IMR-90 (cell line): Measurements from ENCODE around the gene HSD17B3. TPM values are rescaled to one million over a fixed set of nuclear protein-coding genes. Genes with fewer than 3 reads are reported as not detected.

ENCODE experiments used
- ATAC-seq: fragments of 200-7000 bp; cut with Tn5 transposase; 2 replicates; pipeline ENCODE4 v1.9.1; 2020; ENCODE audit warnings: low read depth, mild to moderate bottlenecking, moderate library complexity
- BruUV-seq: library from RNA; stranded (reverse); fragments of 400-500 nt; replicated peaks from 2 replicates; lab custom pipeline; 2021; lab: Mats Ljungman, UMichigan
- CTCF ChIA-PET: fragments of 300-600 bp; formaldehyde crosslinking; extraction: SDS; loops from one replicate; lab custom pipeline; 2021; ENCODE audit warnings: antibody characterized with exemption; lab: Yijun Ruan, JAX
- POLR2A ChIA-PET: fragments of 300-600 bp; sonication (Branson Sonifier 250); formaldehyde crosslinking; loops from one replicate; lab custom pipeline; 2022; ENCODE audit warnings: antibody characterized with exemption; ENCODE audit not compliant: unreplicated experiment; lab: Charles Lee
- DNase-seq: peaks from one replicate; pipeline ENCODE4 v3.0.0; 2013
- H2AFZ ChIP-seq: replicated peaks from 2 replicates; pipeline ENCODE3; 2013; ENCODE audit warnings: low read length, mild to moderate bottlenecking; ENCODE audit not compliant: poor library complexity
- H2AK5ac ChIP-seq: 2 replicates; pipeline ENCODE4 v1.6.1; 2013; ENCODE audit warnings: low read depth, low read length, inconsistent platforms
- H2AK9ac ChIP-seq: replicated peaks from 2 replicates; pipeline ENCODE3; 2013; ENCODE audit warnings: mild to moderate bottlenecking, low read depth, low read length, moderate library complexity; ENCODE audit not compliant: poor library complexity
- H2BK120ac ChIP-seq: 2 replicates; pipeline ENCODE4 v1.6.1; 2013; ENCODE audit warnings: low read depth, low read length, inconsistent platforms
- H2BK15ac ChIP-seq: 3 replicates; pipeline ENCODE4 v1.6.1; 2013; ENCODE audit warnings: low read depth, low read length, inconsistent platforms
- H2BK20ac ChIP-seq: 2 replicates; pipeline ENCODE4 v1.6.1; 2013; ENCODE audit warnings: low read depth, mild to moderate bottlenecking, inconsistent platforms, low read length, moderate library complexity
- H2BK5ac ChIP-seq: 2 replicates; pipeline ENCODE4 v1.6.1; 2013; ENCODE audit warnings: mild to moderate bottlenecking, low read depth, low read length, inconsistent platforms; ENCODE audit not compliant: poor library complexity, severe bottlenecking
- H3K14ac ChIP-seq: replicated peaks from 2 replicates; pipeline ENCODE4 v1.6.1; 2013; ENCODE audit warnings: low read depth, low read length, inconsistent platforms
- H3K18ac ChIP-seq: 2 replicates; pipeline ENCODE4 v1.6.1; 2013; ENCODE audit warnings: low read depth, low read length, control low read depth
- H3K23ac ChIP-seq: 2 replicates; pipeline ENCODE4 v1.6.1; 2013; ENCODE audit warnings: low read depth, low read length, inconsistent platforms
- H3K27ac ChIP-seq: 2 replicates; pipeline ENCODE4 v1.5.1; 2013; ENCODE audit warnings: mild to moderate bottlenecking, control low read depth, low read length; ENCODE audit not compliant: insufficient read depth
- H3K27me3 ChIP-seq: 2 replicates; pipeline ENCODE4 v1.6.1; 2013; ENCODE audit warnings: low read length; ENCODE audit not compliant: control insufficient read depth, insufficient read depth
- H3K36me3 ChIP-seq: 2 replicates; pipeline ENCODE4 v1.6.1; 2013; ENCODE audit warnings: low read length, mixed read lengths; ENCODE audit not compliant: control insufficient read depth, insufficient read depth
- H3K4ac ChIP-seq: 2 replicates; pipeline ENCODE4 v1.6.1; 2013; ENCODE audit warnings: low read depth, low read length, inconsistent platforms
- H3K4me1 ChIP-seq: 2 replicates; pipeline ENCODE4 v1.6.1; 2013; ENCODE audit warnings: low read length, mixed read lengths; ENCODE audit not compliant: control insufficient read depth, insufficient read depth
- H3K4me2 ChIP-seq: 2 replicates; pipeline ENCODE4 v1.6.1; 2013; ENCODE audit warnings: low read depth, mild to moderate bottlenecking, control low read depth, low read length, moderate library complexity
- H3K4me3 ChIP-seq: 2 replicates; pipeline ENCODE4 v1.5.1; 2013; ENCODE audit warnings: low read depth, mild to moderate bottlenecking, control low read depth, low read length, moderate library complexity; ENCODE audit not compliant: insufficient read depth
- H3K56ac ChIP-seq: 2 replicates; pipeline ENCODE4 v1.6.1; 2013; ENCODE audit warnings: low read length, inconsistent platforms; ENCODE audit not compliant: insufficient read depth; ENCODE audit errors: extremely low read depth
- H3K79me1 ChIP-seq, 2 experiments: 2 replicates each; pipeline ENCODE4 v1.6.1; 2013; ENCODE audit warnings: low read length in 2 of 2, inconsistent platforms in 1 of 2, low read depth in 1 of 2
- H3K9ac ChIP-seq: 2 replicates; pipeline ENCODE4 v1.6.1; 2013; ENCODE audit warnings: low read depth, low read length, control low read depth
- H3K9me1 ChIP-seq: 2 replicates; pipeline ENCODE4 v1.6.1; 2013; ENCODE audit warnings: low read length, inconsistent platforms; ENCODE audit not compliant: insufficient read depth
- H3K9me3 ChIP-seq: 2 replicates; pipeline ENCODE4 v1.6.1; 2013; ENCODE audit warnings: low read length; ENCODE audit not compliant: control insufficient read depth, insufficient read depth
- H4K20me1 ChIP-seq: 2 replicates; pipeline ENCODE4 v1.6.1; 2013; ENCODE audit warnings: low read length, inconsistent platforms; ENCODE audit not compliant: insufficient read depth
- H4K5ac ChIP-seq: 2 replicates; pipeline ENCODE4 v1.6.1; 2013; ENCODE audit warnings: mild to moderate bottlenecking, low read depth, low read length, control low read depth
- H4K8ac ChIP-seq, 2 experiments: 2 replicates each; pipeline ENCODE4 v1.6.1; 2013; ENCODE audit warnings: low read depth in 2 of 2, low read length in 2 of 2, control low read depth in 1 of 2, inconsistent platforms in 1 of 2
- H4K91ac ChIP-seq: 2 replicates; pipeline ENCODE4 v1.6.1; 2013; ENCODE audit warnings: low read depth, low read length, inconsistent platforms; ENCODE audit not compliant: insufficient read depth
- BHLHE40 ChIP-seq: fragments of 150-350 bp; IDR thresholded peaks from 2 replicates; pipeline ENCODE4 v1.6.1; 2016; ENCODE audit warnings: mild to moderate bottlenecking, low read depth, low read length
- CEBPB ChIP-seq: IDR thresholded peaks from 2 replicates; pipeline ENCODE4 v1.6.1; 2012; ENCODE audit warnings: low read depth, low read length, improper control_type of control experiment
- CHD1 ChIP-seq: IDR thresholded peaks from 2 replicates; pipeline ENCODE4 v1.6.1; 2012; ENCODE audit warnings: low read depth, low read length, improper control_type of control experiment
- CTCF ChIP-seq: conservative IDR thresholded peaks from 2 replicates; pipeline ENCODE4 v1.5.1; 2012; ENCODE audit warnings: mild to moderate bottlenecking, low read depth, low read length, improper control_type of control experiment
- FOS ChIP-seq: fragments of 150-350 bp; IDR thresholded peaks from 2 replicates; pipeline ENCODE4 v1.6.1; 2016; ENCODE audit warnings: low read depth, low read length
- MAFK ChIP-seq: IDR thresholded peaks from 2 replicates; pipeline ENCODE4 v1.6.1; 2012; ENCODE audit warnings: low read depth, low read length, improper control_type of control experiment
- MAZ ChIP-seq: IDR thresholded peaks from 2 replicates; pipeline ENCODE4 v1.6.1; 2012; ENCODE audit warnings: low read depth, mild to moderate bottlenecking, low read length, improper control_type of control experiment, moderate library complexity, borderline replicate concordance
- MXI1 ChIP-seq: IDR thresholded peaks from 2 replicates; pipeline ENCODE4 v1.6.1; 2012; ENCODE audit warnings: low read depth, mild to moderate bottlenecking, low read length, moderate library complexity, borderline replicate concordance
- NFE2L2 ChIP-seq: fragments of 150-350 bp; IDR thresholded peaks from 2 replicates; pipeline ENCODE4 v1.6.1; 2016; ENCODE audit warnings: low read depth, mild to moderate bottlenecking, low read length
- POLR2A ChIP-seq: IDR thresholded peaks from 2 replicates; pipeline ENCODE4 v1.6.1; 2012; ENCODE audit warnings: mild to moderate bottlenecking, low read depth, low read length
- RAD21 ChIP-seq: IDR thresholded peaks from 2 replicates; pipeline ENCODE4 v1.6.1; 2012; ENCODE audit warnings: low read length, improper control_type of control experiment
- RCOR1 ChIP-seq: IDR thresholded peaks from 2 replicates; pipeline ENCODE4 v1.6.1; 2012; ENCODE audit warnings: mild to moderate bottlenecking, low read length, improper control_type of control experiment; ENCODE audit not compliant: insufficient replicate concordance
- RFX5 ChIP-seq: IDR thresholded peaks from 2 replicates; pipeline ENCODE4 v1.8.0; 2012; ENCODE audit warnings: low read depth, mild to moderate bottlenecking, low read length, moderate library complexity
- SMC3 ChIP-seq: fragments of 150-350 bp; IDR thresholded peaks from 2 replicates; pipeline ENCODE4 v1.6.1; 2016; ENCODE audit warnings: low read depth, mild to moderate bottlenecking, antibody characterized with exemption, low read length, moderate library complexity
- WGBS, 2 experiments: methylation state at CpG; one replicate each; pipeline versions ENCODE4 v1.1.5 to v1.1.7; 2013; ENCODE audit warnings: missing lambda C conversion rate in 2 of 2; ENCODE audit not compliant: insufficient read length in 1 of 2; ENCODE audit errors: extremely low coverage in 2 of 2; 5-methylcytosine and 5-hydroxymethylcytosine counted together
- dilution Hi-C: fragments of 300-500 bp; cut with HindIII; formaldehyde crosslinking; loops from one replicate; pipeline ENCODE4 v1.14.3; 2018; ENCODE audit warnings: low sequenced_read_pairs; ENCODE audit not compliant: unreplicated experiment
- in situ Hi-C: fragments of 300-500 bp; cut with MboI; formaldehyde crosslinking; loops from 3 replicates; pipeline ENCODE4 v1.14.3; 2019; ENCODE audit warnings: low sequenced_read_pairs, inconsistent platforms, mixed read lengths
- intact Hi-C: fragments of 100-400 bp; cut with micrococcal nuclease; formaldehyde crosslinking; loops from 2 replicates; pipeline ENCODE4 v1.10.0; 2022
- polyA plus RNA-seq, 3 experiments: library from polyadenylated mRNA; depleted of rRNA; stranded (reverse); fragments of >200 nt; gene quantifications; 2 replicates each; pipeline ENCODE4 v1.2.3, GENCODE V29; 2012; ENCODE audit warnings: low replicate concordance in 1 of 3
- total RNA-seq: library from RNA; depleted of rRNA; stranded (reverse); fragments of >200 nt; gene quantifications from 2 replicates; pipeline ENCODE4 v1.2.3, GENCODE V29; 2012
- TF ChIP-seq, protein P1 (sequence below): fragments of 150-350 bp; IDR thresholded peaks from 2 replicates; pipeline ENCODE4 v1.6.1; 2017; ENCODE audit warnings: mild to moderate bottlenecking, antibody characterized with exemption, low read length, low read depth
- TF ChIP-seq, protein P2 (sequence below): fragments of 150-350 bp; IDR thresholded peaks from 2 replicates; pipeline ENCODE4 v1.6.1; 2016; ENCODE audit warnings: low read depth, mild to moderate bottlenecking, low read length, moderate library complexity, borderline replicate concordance

Gene HSD17B3
- total and polyA plus RNA-seq, 2 of the 4 experiments (the other 2 are of a cell fraction): 0.18 TPM; not detected in 1

GRCh38 chr9:96289392-96289791 lies 12.6 kb downstream of the HSD17B3 start:
- CTCF ChIA-PET: no interaction called here
- H2AK9ac ChIP-seq: no peak overlapping the region
- H2BK15ac ChIP-seq: no peak overlapping the region
- ATAC-seq (no peak), DNase-seq (no peak)
- peaks cover 2% of the 10 kb centered on the region; the same call in 1 of the 2 replicates for H3K4me1 ChIP-seq
- no peaks in the 10 kb centered on the region for H3K36me3 ChIP-seq
- no peaks in the 10 kb centered on the region for H4K20me1 ChIP-seq
- no CpG with 5 or more reads among the region's 2 CpGs for WGBS, 2 experiments
- no peak overlapping the region for H3K23ac ChIP-seq
- no peak overlapping the region for H3K56ac ChIP-seq
- no peak overlapping the region for H2BK120ac ChIP-seq
- no peaks in the 10 kb centered on the region for H3K9me1 ChIP-seq
- no peak for TF ChIP-seq CEBPB
- no peak for TF ChIP-seq NFE2L2
- TF ChIP-seq RAD21: no peak
- TF ChIP-seq, protein P1, sequence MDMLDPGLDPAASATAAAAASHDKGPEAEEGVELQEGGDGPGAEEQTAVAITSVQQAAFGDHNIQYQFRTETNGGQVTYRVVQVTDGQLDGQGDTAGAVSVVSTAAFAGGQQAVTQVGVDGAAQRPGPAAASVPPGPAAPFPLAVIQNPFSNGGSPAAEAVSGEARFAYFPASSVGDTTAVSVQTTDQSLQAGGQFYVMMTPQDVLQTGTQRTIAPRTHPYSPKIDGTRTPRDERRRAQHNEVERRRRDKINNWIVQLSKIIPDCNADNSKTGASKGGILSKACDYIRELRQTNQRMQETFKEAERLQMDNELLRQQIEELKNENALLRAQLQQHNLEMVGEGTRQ: no peak
- TF ChIP-seq FOS: no peak
- no peak for TF ChIP-seq BHLHE40
- TF ChIP-seq MAZ: no peak
- TF ChIP-seq MAFK: no peak
- no peak for TF ChIP-seq CHD1
- TF ChIP-seq POLR2A: no peak
- TF ChIP-seq RCOR1: no peak
- TF ChIP-seq RFX5: no peak
- TF ChIP-seq SMC3: no peak
- TF ChIP-seq CTCF: no peak
- TF ChIP-seq, protein P2, sequence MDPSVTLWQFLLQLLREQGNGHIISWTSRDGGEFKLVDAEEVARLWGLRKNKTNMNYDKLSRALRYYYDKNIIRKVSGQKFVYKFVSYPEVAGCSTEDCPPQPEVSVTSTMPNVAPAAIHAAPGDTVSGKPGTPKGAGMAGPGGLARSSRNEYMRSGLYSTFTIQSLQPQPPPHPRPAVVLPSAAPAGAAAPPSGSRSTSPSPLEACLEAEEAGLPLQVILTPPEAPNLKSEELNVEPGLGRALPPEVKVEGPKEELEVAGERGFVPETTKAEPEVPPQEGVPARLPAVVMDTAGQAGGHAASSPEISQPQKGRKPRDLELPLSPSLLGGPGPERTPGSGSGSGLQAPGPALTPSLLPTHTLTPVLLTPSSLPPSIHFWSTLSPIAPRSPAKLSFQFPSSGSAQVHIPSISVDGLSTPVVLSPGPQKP: no peak
- no peak for TF ChIP-seq MXI1
- H4K91ac ChIP-seq: no peak overlapping the region
- dilution Hi-C loops: no loop called here
- H3K27ac ChIP-seq: no peak overlapping the region
- no peak overlapping the region for H3K4me3 ChIP-seq
- H3K27me3 ChIP-seq: no peaks in the 10 kb centered on the region
- POLR2A ChIA-PET: no interaction called here
- no peak overlapping the region for H2BK20ac ChIP-seq
- H3K4ac ChIP-seq: no peak overlapping the region
- no peak overlapping the region for H2BK5ac ChIP-seq
- intact Hi-C loops: no loop called here
- in situ Hi-C loops: no loop called here
- no peaks in the 10 kb centered on the region for H3K9me3 ChIP-seq
- H2AFZ ChIP-seq: no peak overlapping the region
- H4K5ac ChIP-seq: no peak overlapping the region
- H3K18ac ChIP-seq: no peak overlapping the region
- H2AK5ac ChIP-seq: no peak overlapping the region
- H4K8ac ChIP-seq: no peak overlapping the region
- H3K4me2 ChIP-seq: no peak overlapping the region
- no peaks in the 10 kb centered on the region for H3K79me1 ChIP-seq
- no TSS peak for BruUV-seq
- H3K9ac ChIP-seq: no peak overlapping the region
- no peak overlapping the region for H3K14ac ChIP-seq
